GM12878 (cell line): ENCODE results near the gene ADCK1. TPM values are rescaled to one million over a fixed set of nuclear protein-coding genes. Genes with fewer than 3 reads are reported as not detected.

Experiments
- ATAC-seq: fragments of 200-7000 bp; cut with Tn5 transposase; 3 replicates; pipeline ENCODE4 v1.9.1; 2020; ENCODE audit warnings: mild to moderate bottlenecking, moderate library complexity
- BruUV-seq: library from RNA; stranded (reverse); fragments of 400-500 nt; replicated peaks from 2 replicates; lab custom pipeline; 2021; lab: Mats Ljungman, UMichigan
- CTCF ChIA-PET: fragments of 300-600 bp; sonication (Branson Sonifier 250); formaldehyde crosslinking; extraction: SDS; loops from one replicate; lab custom pipeline; 2021; ENCODE audit warnings: inconsistent platforms; lab: Yijun Ruan, JAX
- POLR2A ChIA-PET: fragments of 350-600 bp; formaldehyde crosslinking; extraction: SDS; loops from one replicate; lab custom pipeline; 2021; ENCODE audit warnings: inconsistent platforms; lab: Charles Lee
- RAD21 ChIA-PET: fragments of 300-600 bp; sonication (Branson Sonifier 250); formaldehyde crosslinking; loops from one replicate; lab custom pipeline; 2023; ENCODE audit warnings: antibody characterized with exemption; ENCODE audit not compliant: unreplicated experiment; lab: Charles Lee
- SMC1A ChIA-PET: fragments of 300-600 bp; sonication (Branson Sonifier 250); formaldehyde crosslinking; loops from one replicate; lab custom pipeline; 2023; ENCODE audit not compliant: unreplicated experiment, uncharacterized antibody; lab: Charles Lee
- DNase-seq: peaks from one replicate; pipeline ENCODE4 v3.0.0-alpha.2; 2011; ENCODE audit warnings: low read depth, low spot score
- FAIRE-seq: peaks from 3 replicates; lab custom pipeline; 2011; peaks lifted over from hg19 to GRCh38; lab: Jason Lieb, UNC
- H2AFZ ChIP-seq: 2 replicates; pipeline ENCODE4 v1.6.0; 2011; ENCODE audit warnings: low read depth, low read length, control low read depth; ENCODE audit not compliant: control insufficient read depth
- H3K27ac ChIP-seq: 2 replicates; pipeline ENCODE4 v1.5.1; 2011; ENCODE audit warnings: control low read depth; ENCODE audit not compliant: control insufficient read depth, insufficient read depth
- H3K27me3 ChIP-seq, 2 experiments: replicated peaks in 1 of 2; 2 replicates each; pipeline versions ENCODE4 v1.6.0 to v1.6.1; 2011; ENCODE audit warnings: low read length in 1 of 2; ENCODE audit not compliant: control insufficient read depth in 2 of 2, insufficient read depth in 2 of 2
- H3K36me3 ChIP-seq, 2 experiments: 2 replicates each; pipeline ENCODE4 v1.5.1; 2011; ENCODE audit warnings: low read length in 1 of 2; ENCODE audit not compliant: control insufficient read depth in 2 of 2, insufficient read depth in 2 of 2
- H3K4me1 ChIP-seq: 2 replicates; pipeline ENCODE4 v1.6.1; 2011; ENCODE audit warnings: mild to moderate bottlenecking, low read length, moderate library complexity, mixed read lengths; ENCODE audit not compliant: control insufficient read depth, insufficient read depth
- H3K4me2 ChIP-seq: 2 replicates; pipeline ENCODE4 v1.6.0; 2011; ENCODE audit warnings: control low read depth; ENCODE audit not compliant: control insufficient read depth, insufficient read depth
- H3K4me3 ChIP-seq: fragments of 200-600 bp; sonication (generic); 2 replicates; pipeline ENCODE4 v1.5.1; 2016
- H3K79me2 ChIP-seq: 2 replicates; pipeline ENCODE4 v1.6.0; 2011; ENCODE audit warnings: low read length; ENCODE audit not compliant: control insufficient read depth, insufficient read depth
- H3K9ac ChIP-seq: 2 replicates; pipeline ENCODE4 v1.8.0; 2011; ENCODE audit warnings: low read length, control low read depth, mixed read lengths; ENCODE audit not compliant: control insufficient read depth, insufficient read depth
- H3K9me3 ChIP-seq: replicated peaks from 3 replicates; pipeline ENCODE4 v1.5.1; 2011; ENCODE audit warnings: mild to moderate bottlenecking, low read length; ENCODE audit not compliant: control insufficient read depth, insufficient read depth
- H4K20me1 ChIP-seq: 2 replicates; pipeline ENCODE4 v1.6.0; 2011; ENCODE audit not compliant: control insufficient read depth, insufficient read depth
- BMI1 ChIP-seq: fragments of 450-650 bp; IDR thresholded peaks from 2 replicates; pipeline ENCODE4 v1.6.1; 2016; ENCODE audit warnings: mild to moderate bottlenecking, moderate library complexity, borderline replicate concordance
- CTCF ChIP-seq, 3 experiments: IDR thresholded peaks in 2 of 3; conservative IDR thresholded peaks in 1 of 3; 2 replicates each; pipeline ENCODE4 v1.5.1; 2011; ENCODE audit warnings: low read depth in 3 of 3, low read length in 3 of 3, mild to moderate bottlenecking in 3 of 3, control low read depth in 2 of 3, moderate library complexity in 2 of 3, inconsistent platforms in 1 of 3, mixed read lengths in 1 of 3; ENCODE audit not compliant: control insufficient read depth in 2 of 3, insufficient read depth in 1 of 3; ENCODE audit errors: extremely low read depth in 1 of 3
- NFYB ChIP-seq: IDR thresholded peaks from 2 replicates; pipeline ENCODE4 v1.6.1; 2011; ENCODE audit warnings: low read depth, mild to moderate bottlenecking, low read length, improper control_type of control experiment, moderate library complexity; ENCODE audit not compliant: insufficient read depth
- RAD21 ChIP-seq: IDR thresholded peaks from 2 replicates; pipeline ENCODE4 v1.6.1; 2011; ENCODE audit warnings: mild to moderate bottlenecking, low read depth, low read length, moderate library complexity; ENCODE audit not compliant: insufficient read depth
- TAF1 ChIP-seq: IDR thresholded peaks from 2 replicates; pipeline ENCODE4 v1.6.1; 2011; ENCODE audit warnings: mild to moderate bottlenecking, low read depth, low read length, borderline replicate concordance
- ZNF24 ChIP-seq: fragments of 450-650 bp; IDR thresholded peaks from 2 replicates; pipeline ENCODE4 v1.6.1; 2017; ENCODE audit warnings: antibody characterized with exemption, mild to moderate bottlenecking
- WGBS: methylation state at CpG from one replicate; pipeline ENCODE4 v1.1.6; 2016; ENCODE audit warnings: low lambda C conversion rate; ENCODE audit not compliant: insufficient replicate concordance, insufficient coverage; ENCODE audit errors: missing lambda C conversion rate; 5-methylcytosine and 5-hydroxymethylcytosine counted together
- in situ Hi-C: fragments of 300-500 bp; cut with MboI; formaldehyde crosslinking; loops from 9 replicates; pipeline ENCODE4 v1.14.3; 2018; ENCODE audit warnings: mixed read lengths
- intact Hi-C: fragments of 100-400 bp; cut with micrococcal nuclease; formaldehyde crosslinking; loops from one replicate; pipeline ENCODE4 v1.14.2; 2022; ENCODE audit not compliant: unreplicated experiment
- polyA plus RNA-seq, 11 experiments: library from polyadenylated mRNA; depleted of rRNA in 4 of 11; unstranded in 6 of 11; stranded (reverse) in 5 of 11; fragments of >200 nt; fragmentation: Nextera tagmentation in 4 of 11; fragmentation: Illumina TruSeq in 1 of 11; extraction: Ambion mirVana in 4 of 11; extraction: Trizol in 1 of 11; gene quantifications; 1 replicate in 1 of 11; 2 replicates in 10 of 11; pipeline versions ENCODE4 v1.2.1 to v1.2.3, GENCODE V29; 2011 to 2016; ENCODE audit warnings: inconsistent platforms in 2 of 11, missing spikeins in 2 of 11, low read depth in 1 of 11
- total RNA-seq, 4 experiments: library from RNA; depleted of rRNA in 3 of 4; stranded (reverse); fragments of >200 nt in 3 of 4; fragmentation: Illumina TruSeq in 1 of 4; extraction: Trizol in 1 of 4; gene quantifications; 2 replicates each; pipeline versions ENCODE4 v1.2.1 to v1.2.3, GENCODE V29; 2013 to 2021

Gene ADCK1
- total and polyA plus RNA-seq, 10 of the 15 experiments (the other 5 are each of a cell fraction or from before 2014, with no cell fraction given), result 3.3 to 8.5 (median 5.1) TPM

GRCh38 chr14:77804592-77804991, 4.7 kb downstream of the ADCK1 start:
- intact Hi-C loops (no loop called here), in situ Hi-C loops (no loop called here)
- Histone ChIP-seq H3K9me3 (no peaks in the 10 kb centered on the region), H3K4me1 (no peaks in the 10 kb centered on the region), H3K27ac (no peak overlapping the region), H3K27me3 (no peaks in the 10 kb centered on the region), H3K9ac (no peak overlapping the region), H2AFZ (no peak overlapping the region), H3K4me3 (no peak overlapping the region), H4K20me1 (no peaks in the 10 kb centered on the region), H3K79me2 (no peaks in the 10 kb centered on the region; the same call in 1 of the 2 replicates), H3K4me2 (no peak overlapping the region), H3K36me3 (no peaks in the 10 kb centered on the region)
- CTCF ChIA-PET, result no interaction called here
- POLR2A ChIA-PET, result no interaction called here
- RAD21 ChIA-PET, result no interaction called here
- FAIRE-seq, result no peak
- DNase-seq, result no peak
- no peak for ATAC-seq
- no TSS peak for BruUV-seq
- peak; percentile 43 to 58 (median 46); a peak in 5 of 6 replicates for TF ChIP-seq CTCF (IDR thresholded peaks at IDR 0.05 in 2 of 3, conservative IDR thresholded peaks at IDR 0.05 in 1 of 3; ENCODE audit: control insufficient read depth in 2 of 3, extremely low read depth in 1 of 3, insufficient read depth in 1 of 3, low read depth in 3 of 3, low read length in 3 of 3)
- TF ChIP-seq NFYB, result no peak
- TF ChIP-seq ZNF24, result peak; percentile 93
- TF ChIP-seq RAD21, result peak; percentile 50
- no peak for TF ChIP-seq BMI1
- no peak for TF ChIP-seq TAF1
- 43% methylated on average over 6 of the region's 6 CpGs for WGBS
- SMC1A ChIA-PET, result no interaction called here
